ENCODE measurements around the gene ZNF12. TPM values are rescaled to one million over a fixed set of nuclear protein-coding genes. Genes with fewer than 3 reads are reported as not detected.

Gene ZNF12
- polyA plus RNA-seq, 1 of the 3 experiments (the other 2 are of a cell fraction): 9.5 TPM

GRCh38 chr7:6708304-6708703 is 1.6 kb upstream of the ZNF12 start:
- H3K27me3 ChIP-seq (ENCODE audit: insufficient read depth): no peaks in the 10 kb centered on the region
- POLR2A ChIA-PET: no interaction called here
- peaks cover 8% of the 10 kb centered on the region; the same call in 1 of the 2 replicates for H3K9me3 ChIP-seq
- TF ChIP-seq MAX (IDR thresholded peaks at IDR 0.05; ENCODE audit: low read depth) (no peak), SIN3A (IDR thresholded peaks at IDR 0.05; ENCODE audit: borderline replicate concordance, low read depth, low read length) (no peak), JUND (IDR thresholded peaks at IDR 0.05) (no peak), TCF12 (IDR thresholded peaks at IDR 0.05) (no peak), TEAD4 (IDR thresholded peaks at IDR 0.05; ENCODE audit: borderline replicate concordance, insufficient read depth) (no peak), IRF3 (IDR thresholded peaks at IDR 0.05; ENCODE audit: low read depth, low read length) (no peak), GATA2 (CRISPR knock-in tag; IDR thresholded peaks at IDR 0.05) (no peak), MEF2A (IDR thresholded peaks at IDR 0.05; ENCODE audit: borderline replicate concordance, low read depth) (no peak), CHD2 (IDR thresholded peaks at IDR 0.05; ENCODE audit: low read length, partially characterized antibody) (no peak), EP300 (IDR thresholded peaks at IDR 0.05; ENCODE audit: borderline replicate concordance in 1 of 2, low read depth in 1 of 2, low read length in 1 of 2) (no peak), FOXJ3 (CRISPR knock-in tag; IDR thresholded peaks at IDR 0.05) (no peak), RCOR1 (IDR thresholded peaks at IDR 0.05; ENCODE audit: low read length) (no peak), NRF1 (IDR thresholded peaks at IDR 0.05; ENCODE audit: low read depth, low read length) (no peak), ZBTB33 (IDR thresholded peaks at IDR 0.05; ENCODE audit: borderline replicate concordance, low read depth) (no peak), RXRA (IDR thresholded peaks at IDR 0.05; ENCODE audit: borderline replicate concordance, low read depth) (no peak), EZH2phosphoT487 (IDR thresholded peaks at IDR 0.05; ENCODE audit: borderline replicate concordance, low read depth) (no peak), ELF1 (IDR thresholded peaks at IDR 0.05) (no peak)
- CTCF ChIA-PET: no interaction called here
- H3K79me2 ChIP-seq (ENCODE audit: insufficient read depth): peaks cover 35% of the 10 kb centered on the region
- H3K9ac ChIP-seq: no peak overlapping the region
- H3K4me2 ChIP-seq: no peak overlapping the region
- H2AFZ ChIP-seq (ENCODE audit: low read depth): no peak overlapping the region
- peaks cover 8% of the 10 kb centered on the region for H3F3A ChIP-seq (replicated peaks; ENCODE audit: insufficient read depth)
- no peak overlapping the region for H3K27ac ChIP-seq (ENCODE audit: low read depth in 2 of 2, low read length in 1 of 2)
- H4K20me1 ChIP-seq (ENCODE audit: insufficient read depth): no peaks in the 10 kb centered on the region
- peaks cover 0 to 4% of the 10 kb centered on the region in 2 experiments; a peak in 1 of 4 replicates for H3K4me1 ChIP-seq (ENCODE audit: control insufficient read depth in 1 of 2, insufficient read depth in 2 of 2, low read depth in 1 of 2, low read length in 1 of 2)
- no peak for DNase-seq
- WGBS (ENCODE audit: low lambda C conversion rate): 73% methylated on average over 3 of the region's 3 CpGs
- no peaks in the 10 kb centered on the region for H3K9me2 ChIP-seq
- H3K4me3 ChIP-seq (ENCODE audit: low read depth in 2 of 2, low read length in 1 of 2): no peak overlapping the region
- H3K36me3 ChIP-seq (replicated peaks in 1 of 2; ENCODE audit: control insufficient read depth in 1 of 2, insufficient read depth in 2 of 2, low read length in 1 of 2): peaks cover 15 to 26% of the 10 kb centered on the region in 2 experiments
